ENCODE results near the gene QPRT. TPM values are rescaled to one million over a fixed set of nuclear protein-coding genes. Genes with fewer than 3 reads are reported as not detected.
"Not testable (repeated sequence)": the region's sequence is repeated elsewhere in the genome, so short reads cannot be mapped to it uniquely, and the experiment has no call there.

QPRT gene
- total RNA-seq, 1 experiment from 2014 or later, result 27.9 TPM

DNA sequence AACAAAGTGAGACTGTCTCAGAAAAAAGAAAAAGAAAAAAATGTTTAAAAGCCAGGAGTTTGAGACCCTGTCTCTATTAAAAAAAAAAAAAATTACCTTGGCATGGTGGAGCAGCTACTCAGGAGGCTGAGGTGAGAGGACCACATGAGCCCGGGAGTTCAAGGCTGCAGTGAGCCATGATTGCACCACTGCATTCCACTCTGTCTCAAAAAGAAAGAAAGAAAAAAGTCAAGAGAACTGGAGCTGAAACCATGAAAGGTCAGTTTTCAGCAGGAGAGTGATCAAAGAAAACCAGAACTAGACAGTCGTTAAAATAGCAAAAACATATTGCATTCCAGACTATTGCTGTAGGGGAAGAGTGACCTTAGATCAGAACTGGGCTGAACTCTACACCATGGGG lies 8.8 kb downstream of the QPRT start:
- Histone ChIP-seq H3K9me3 (ENCODE audit: control insufficient read depth, insufficient read depth, low read depth, low read length) (no peaks in the 10 kb centered on the region), H3K4me3 (ENCODE audit: low read depth in 2 of 2, low read length in 2 of 2) (no peak overlapping the region), H3K36me3 (ENCODE audit: control insufficient read depth, insufficient read depth, low read length) (no peaks in the 10 kb centered on the region), H3K4me1 (ENCODE audit: control insufficient read depth, insufficient read depth, low read length) (no peaks in the 10 kb centered on the region), H3K27me3 (ENCODE audit: control insufficient read depth, insufficient read depth, low read length) (no peaks in the 10 kb centered on the region), H3K27ac (ENCODE audit: low read length) (no peak overlapping the region)
- BruUV-seq (replicated peaks), result no TSS peak
- in situ Hi-C loops (cut with HindIII; ENCODE audit: low pct_unique_long_range_greater_than_20kb, low sequenced_read_pairs) (no loop called here), intact Hi-C loops (cut with micrococcal nuclease; ENCODE audit: unreplicated experiment) (no loop called here)
- ChIA-PET CTCF (no interaction called here), POLR2A (no interaction called here)
- ATAC-seq (no peak), DNase-seq (ENCODE audit: low read depth, low spot score) (no peak)
- no peak for TF ChIP-seq TCF7L2 (IDR thresholded peaks at IDR 0.05; ENCODE audit: low read depth, low read length)
- no peak for TF ChIP-seq SIN3A (IDR thresholded peaks at IDR 0.05; ENCODE audit: borderline replicate concordance, insufficient read depth, low read depth, low read length)
- TF ChIP-seq, protein P1, sequence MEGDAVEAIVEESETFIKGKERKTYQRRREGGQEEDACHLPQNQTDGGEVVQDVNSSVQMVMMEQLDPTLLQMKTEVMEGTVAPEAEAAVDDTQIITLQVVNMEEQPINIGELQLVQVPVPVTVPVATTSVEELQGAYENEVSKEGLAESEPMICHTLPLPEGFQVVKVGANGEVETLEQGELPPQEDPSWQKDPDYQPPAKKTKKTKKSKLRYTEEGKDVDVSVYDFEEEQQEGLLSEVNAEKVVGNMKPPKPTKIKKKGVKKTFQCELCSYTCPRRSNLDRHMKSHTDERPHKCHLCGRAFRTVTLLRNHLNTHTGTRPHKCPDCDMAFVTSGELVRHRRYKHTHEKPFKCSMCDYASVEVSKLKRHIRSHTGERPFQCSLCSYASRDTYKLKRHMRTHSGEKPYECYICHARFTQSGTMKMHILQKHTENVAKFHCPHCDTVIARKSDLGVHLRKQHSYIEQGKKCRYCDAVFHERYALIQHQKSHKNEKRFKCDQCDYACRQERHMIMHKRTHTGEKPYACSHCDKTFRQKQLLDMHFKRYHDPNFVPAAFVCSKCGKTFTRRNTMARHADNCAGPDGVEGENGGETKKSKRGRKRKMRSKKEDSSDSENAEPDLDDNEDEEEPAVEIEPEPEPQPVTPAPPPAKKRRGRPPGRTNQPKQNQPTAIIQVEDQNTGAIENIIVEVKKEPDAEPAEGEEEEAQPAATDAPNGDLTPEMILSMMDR (IDR thresholded peaks at IDR 0.05), result no peak
- no peak for TF ChIP-seq POLR2AphosphoS5 (IDR thresholded peaks at IDR 0.05; ENCODE audit: low read depth, low read length)
- TF ChIP-seq, protein P2, sequence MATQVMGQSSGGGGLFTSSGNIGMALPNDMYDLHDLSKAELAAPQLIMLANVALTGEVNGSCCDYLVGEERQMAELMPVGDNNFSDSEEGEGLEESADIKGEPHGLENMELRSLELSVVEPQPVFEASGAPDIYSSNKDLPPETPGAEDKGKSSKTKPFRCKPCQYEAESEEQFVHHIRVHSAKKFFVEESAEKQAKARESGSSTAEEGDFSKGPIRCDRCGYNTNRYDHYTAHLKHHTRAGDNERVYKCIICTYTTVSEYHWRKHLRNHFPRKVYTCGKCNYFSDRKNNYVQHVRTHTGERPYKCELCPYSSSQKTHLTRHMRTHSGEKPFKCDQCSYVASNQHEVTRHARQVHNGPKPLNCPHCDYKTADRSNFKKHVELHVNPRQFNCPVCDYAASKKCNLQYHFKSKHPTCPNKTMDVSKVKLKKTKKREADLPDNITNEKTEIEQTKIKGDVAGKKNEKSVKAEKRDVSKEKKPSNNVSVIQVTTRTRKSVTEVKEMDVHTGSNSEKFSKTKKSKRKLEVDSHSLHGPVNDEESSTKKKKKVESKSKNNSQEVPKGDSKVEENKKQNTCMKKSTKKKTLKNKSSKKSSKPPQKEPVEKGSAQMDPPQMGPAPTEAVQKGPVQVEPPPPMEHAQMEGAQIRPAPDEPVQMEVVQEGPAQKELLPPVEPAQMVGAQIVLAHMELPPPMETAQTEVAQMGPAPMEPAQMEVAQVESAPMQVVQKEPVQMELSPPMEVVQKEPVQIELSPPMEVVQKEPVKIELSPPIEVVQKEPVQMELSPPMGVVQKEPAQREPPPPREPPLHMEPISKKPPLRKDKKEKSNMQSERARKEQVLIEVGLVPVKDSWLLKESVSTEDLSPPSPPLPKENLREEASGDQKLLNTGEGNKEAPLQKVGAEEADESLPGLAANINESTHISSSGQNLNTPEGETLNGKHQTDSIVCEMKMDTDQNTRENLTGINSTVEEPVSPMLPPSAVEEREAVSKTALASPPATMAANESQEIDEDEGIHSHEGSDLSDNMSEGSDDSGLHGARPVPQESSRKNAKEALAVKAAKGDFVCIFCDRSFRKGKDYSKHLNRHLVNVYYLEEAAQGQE (IDR thresholded peaks at IDR 0.05; ENCODE audit: insufficient read depth in 1 of 2, low read depth in 2 of 2, low read length in 1 of 2), result no peak

DNA sequence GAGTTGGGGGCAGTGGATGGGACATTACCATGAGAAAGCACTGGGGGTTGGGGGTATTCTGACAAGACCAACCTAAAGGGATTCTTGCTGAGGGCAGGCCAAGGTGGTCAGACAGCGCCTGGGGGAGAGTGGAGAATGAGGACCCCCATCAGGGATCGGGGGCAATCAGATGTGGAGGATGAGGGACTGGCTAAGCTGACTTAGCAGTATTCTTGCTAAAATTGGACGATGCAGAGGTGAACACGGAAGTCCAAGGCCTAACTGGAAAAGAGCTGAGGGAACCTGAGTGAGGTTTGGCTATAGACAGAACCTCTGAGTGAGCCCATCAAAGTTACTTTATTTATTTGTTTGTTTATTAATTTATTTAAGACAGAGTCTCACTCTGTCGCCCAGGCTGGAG lies 9.2 kb downstream of the QPRT start:
- no peak overlapping the region for H3K27ac ChIP-seq (ENCODE audit: low read length)
- H3K4me3 ChIP-seq (ENCODE audit: low read depth in 2 of 2, low read length in 2 of 2), result no peak overlapping the region
- DNase-seq (ENCODE audit: low read depth, low spot score) (no peak), ATAC-seq (no peak)
- no TSS peak for BruUV-seq (replicated peaks)
- no peaks in the 10 kb centered on the region for H3K36me3 ChIP-seq (ENCODE audit: control insufficient read depth, insufficient read depth, low read length)
- TF ChIP-seq, protein P1 (IDR thresholded peaks at IDR 0.05), result no peak
- TF ChIP-seq POLR2AphosphoS5 (IDR thresholded peaks at IDR 0.05; ENCODE audit: low read depth, low read length) (no peak), SIN3A (IDR thresholded peaks at IDR 0.05; ENCODE audit: borderline replicate concordance, insufficient read depth, low read depth, low read length) (no peak), TCF7L2 (IDR thresholded peaks at IDR 0.05; ENCODE audit: low read depth, low read length) (no peak)
- TF ChIP-seq, protein P2 (IDR thresholded peaks at IDR 0.05; ENCODE audit: insufficient read depth in 1 of 2, low read depth in 2 of 2, low read length in 1 of 2), result no peak
- ChIA-PET CTCF (interaction anchor here (0.7 kb wide), 1 partner anchor 14 kb away, joined by 3 read pairs; no protein-coding TSS in a partner anchor), POLR2A (no interaction called here)
- in situ Hi-C loops (cut with HindIII; ENCODE audit: low pct_unique_long_range_greater_than_20kb, low sequenced_read_pairs) (no loop called here), intact Hi-C loops (cut with micrococcal nuclease; ENCODE audit: unreplicated experiment) (no loop called here)
- H3K4me1 ChIP-seq (ENCODE audit: control insufficient read depth, insufficient read depth, low read length), result no peaks in the 10 kb centered on the region
- no peaks in the 10 kb centered on the region for H3K9me3 ChIP-seq (ENCODE audit: control insufficient read depth, insufficient read depth, low read depth, low read length)
- H3K27me3 ChIP-seq (ENCODE audit: control insufficient read depth, insufficient read depth, low read length), result no peaks in the 10 kb centered on the region

DNA sequence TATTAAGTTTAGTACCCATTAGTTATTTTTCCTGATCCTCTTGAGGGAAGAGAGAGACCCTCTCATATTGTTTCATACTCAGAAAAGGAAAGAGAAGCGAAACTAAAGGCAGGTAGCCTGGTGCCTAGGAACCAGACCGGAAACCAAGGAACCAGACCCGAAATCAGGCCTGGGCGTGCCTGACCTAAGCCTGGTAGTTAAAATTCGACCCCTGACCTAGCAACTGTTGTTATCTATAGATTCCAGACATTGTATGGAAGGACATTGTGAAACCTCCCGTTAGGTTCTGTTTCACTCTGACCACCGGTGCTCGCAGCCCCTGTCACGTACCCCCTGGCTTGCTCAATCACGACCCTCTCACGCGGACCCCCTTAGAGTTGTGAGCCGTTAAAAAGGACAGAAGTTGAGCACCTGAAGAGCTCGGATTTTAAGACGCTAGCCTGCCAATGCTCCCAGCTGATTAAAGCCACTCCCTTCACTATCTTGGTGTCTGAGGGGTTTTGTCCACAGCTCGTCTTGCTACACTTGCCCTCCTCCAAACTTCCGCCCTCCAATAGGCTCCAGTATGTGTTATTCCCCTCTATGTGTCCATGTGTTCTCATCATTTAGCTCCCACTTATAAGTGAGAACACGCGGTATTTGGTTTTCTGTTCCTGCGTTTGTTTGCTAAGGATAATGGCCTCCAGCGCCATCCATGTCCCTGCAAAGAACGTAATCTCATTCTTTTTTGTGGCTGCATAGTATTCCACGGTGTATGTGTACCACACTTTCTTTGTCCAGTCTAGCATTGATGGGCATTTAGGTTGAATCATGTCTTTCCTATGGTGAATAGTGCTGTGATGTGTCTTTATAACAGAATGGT lies 10.7 kb downstream of the QPRT start:
- H3K4me3 ChIP-seq (ENCODE audit: low read depth in 2 of 2, low read length in 2 of 2); ATAC-seq; H3K36me3 ChIP-seq (ENCODE audit: control insufficient read depth, insufficient read depth, low read length); DNase-seq (ENCODE audit: low read depth, low spot score); in situ Hi-C loops (cut with HindIII; ENCODE audit: low pct_unique_long_range_greater_than_20kb, low sequenced_read_pairs); BruUV-seq (replicated peaks); H3K4me1 ChIP-seq (ENCODE audit: control insufficient read depth, insufficient read depth, low read length); H3K27me3 ChIP-seq (ENCODE audit: control insufficient read depth, insufficient read depth, low read length); H3K27ac ChIP-seq (ENCODE audit: low read length); H3K9me3 ChIP-seq (ENCODE audit: control insufficient read depth, insufficient read depth, low read depth, low read length); POLR2A ChIA-PET: not testable (repeated sequence)
- CTCF ChIA-PET, result interaction anchor here (0.5 to 0.6 kb wide), 2 partner anchors 95 to 201 kb away, joined by 3 to 11 read pairs; no protein-coding TSS in a partner anchor
- intact Hi-C loops (cut with micrococcal nuclease; ENCODE audit: unreplicated experiment), result loop anchor here (5.0 to 10.0 kb wide), 2 partner anchors 125 to 338 kb away; partner anchors contain the start of genes PAGR1 and PRRT2
